GM18858 (cell line): ENCODE results near the gene CBFB.

ENCODE experiments used
- ATAC-seq: cut with Tn5 transposase; IDR thresholded peaks from one replicate; pipeline ENCODE4 v1.9.1; 2021; ENCODE audit not compliant: unreplicated experiment

The CBFB gene

DNA sequence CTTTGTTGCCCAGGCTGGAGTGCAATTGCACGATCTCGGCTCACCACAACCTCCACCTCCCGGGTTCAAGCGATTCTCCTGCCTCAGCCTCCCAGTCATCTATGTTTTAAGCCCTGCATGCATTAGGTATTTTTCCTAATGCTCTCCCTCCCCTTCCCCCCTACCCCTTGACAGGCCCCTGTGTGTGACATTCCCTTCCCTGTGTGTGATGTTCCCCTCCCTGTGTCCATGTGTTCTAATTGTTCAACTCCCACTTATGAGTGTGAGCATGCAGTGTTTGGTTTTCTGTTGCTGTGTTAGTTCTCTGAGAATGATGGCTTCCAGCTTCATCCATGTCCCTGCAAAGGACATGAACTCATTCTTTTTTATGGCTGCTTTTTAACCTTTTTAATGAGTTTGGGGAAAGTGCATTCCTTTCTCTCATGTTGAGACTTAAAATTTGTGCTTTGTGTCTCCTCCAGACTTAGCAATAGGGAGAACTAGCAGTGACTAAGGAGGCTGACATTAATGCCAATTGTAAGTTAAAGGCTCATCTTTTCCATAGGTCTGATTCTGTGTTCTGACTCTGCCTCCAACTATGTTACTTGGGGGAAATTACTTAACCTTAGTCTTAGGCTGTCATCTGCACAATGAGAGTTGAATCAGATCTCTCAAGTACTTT is 63.1 kb downstream of the CBFB start:
- no peak for ATAC-seq

DNA sequence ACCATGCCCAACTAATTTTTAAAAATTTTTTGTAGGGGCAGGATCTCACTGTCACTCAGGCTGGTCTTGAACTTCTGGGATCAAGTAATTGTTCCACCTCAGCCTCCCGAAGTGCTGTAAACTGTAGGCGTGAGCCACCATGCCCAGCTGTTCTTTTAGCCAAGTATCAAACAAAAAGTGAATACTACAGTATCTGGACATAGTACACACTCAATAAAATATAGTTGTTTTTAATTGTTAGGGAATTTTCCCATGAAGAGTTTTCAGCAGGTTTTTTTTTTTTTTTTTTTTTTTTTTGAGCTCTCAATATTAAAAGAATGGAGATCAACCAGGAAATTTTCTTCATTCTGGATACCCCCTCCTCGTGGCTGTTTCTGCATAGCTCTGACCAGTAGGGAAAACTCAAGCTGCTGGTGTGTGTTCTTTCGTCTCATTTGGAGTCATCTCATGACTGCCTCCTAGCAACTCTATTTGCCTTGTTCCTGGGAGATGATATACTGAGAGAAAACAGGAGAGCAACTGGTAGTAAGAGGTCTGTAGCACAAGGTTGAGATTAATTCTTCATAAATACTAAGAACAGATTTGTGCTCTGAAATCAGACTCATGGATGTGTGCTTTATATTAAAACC is 64.3 kb downstream of the CBFB start:
- ATAC-seq: no peak

DNA sequence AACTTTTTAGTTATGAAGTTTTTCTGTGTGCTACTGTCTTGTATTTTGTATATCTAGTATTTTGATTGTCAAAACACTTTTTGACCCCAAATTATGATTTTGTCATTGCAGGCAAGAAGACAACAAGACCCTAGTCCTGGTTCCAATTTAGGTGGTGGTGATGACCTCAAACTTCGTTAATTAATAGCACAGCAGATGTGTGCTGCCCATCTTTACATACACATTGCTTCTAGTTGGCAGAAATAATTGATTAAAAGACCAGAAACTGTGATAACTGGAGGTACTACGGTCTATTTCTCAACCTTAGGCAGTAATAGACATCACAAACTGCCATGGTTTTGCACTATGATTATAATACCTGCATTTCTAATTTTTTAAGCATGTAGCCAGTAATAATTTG is 69.7 kb downstream of the CBFB start:
- no peak for ATAC-seq

DNA sequence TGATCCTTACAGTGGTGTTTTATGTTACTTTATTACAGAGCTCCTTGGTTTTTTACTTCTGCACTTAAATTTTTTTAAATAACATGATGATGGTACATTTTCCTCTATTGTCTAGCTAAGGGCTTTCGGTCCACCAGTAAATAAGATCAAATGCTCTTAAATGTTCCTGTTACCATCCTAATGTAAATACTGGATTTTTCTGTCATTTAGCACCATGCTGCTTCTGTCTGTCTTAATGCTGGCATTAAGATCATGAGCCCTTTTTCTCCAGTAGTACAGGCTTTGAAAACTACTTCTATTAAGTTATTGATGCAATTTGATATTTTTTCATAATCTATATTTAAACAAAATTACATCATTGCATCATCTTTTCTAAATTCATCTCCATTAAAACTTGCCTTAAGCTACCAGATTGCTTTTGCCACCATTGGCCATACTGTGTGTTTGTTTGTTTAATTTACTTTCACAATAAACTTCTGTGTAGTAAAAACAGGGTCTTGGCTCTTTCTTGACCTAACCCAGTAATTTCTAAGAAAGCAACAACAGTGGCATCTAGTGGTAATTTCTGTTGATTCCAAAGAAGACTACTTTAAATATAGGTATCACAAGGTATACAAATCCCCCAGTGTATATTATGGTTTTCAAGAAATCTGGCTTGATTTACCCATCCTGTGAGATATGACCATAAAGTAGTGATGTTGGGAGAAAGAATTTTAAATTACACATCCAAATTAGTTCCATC is 71.8 kb downstream of the CBFB start:
- ATAC-seq: no peak

DNA sequence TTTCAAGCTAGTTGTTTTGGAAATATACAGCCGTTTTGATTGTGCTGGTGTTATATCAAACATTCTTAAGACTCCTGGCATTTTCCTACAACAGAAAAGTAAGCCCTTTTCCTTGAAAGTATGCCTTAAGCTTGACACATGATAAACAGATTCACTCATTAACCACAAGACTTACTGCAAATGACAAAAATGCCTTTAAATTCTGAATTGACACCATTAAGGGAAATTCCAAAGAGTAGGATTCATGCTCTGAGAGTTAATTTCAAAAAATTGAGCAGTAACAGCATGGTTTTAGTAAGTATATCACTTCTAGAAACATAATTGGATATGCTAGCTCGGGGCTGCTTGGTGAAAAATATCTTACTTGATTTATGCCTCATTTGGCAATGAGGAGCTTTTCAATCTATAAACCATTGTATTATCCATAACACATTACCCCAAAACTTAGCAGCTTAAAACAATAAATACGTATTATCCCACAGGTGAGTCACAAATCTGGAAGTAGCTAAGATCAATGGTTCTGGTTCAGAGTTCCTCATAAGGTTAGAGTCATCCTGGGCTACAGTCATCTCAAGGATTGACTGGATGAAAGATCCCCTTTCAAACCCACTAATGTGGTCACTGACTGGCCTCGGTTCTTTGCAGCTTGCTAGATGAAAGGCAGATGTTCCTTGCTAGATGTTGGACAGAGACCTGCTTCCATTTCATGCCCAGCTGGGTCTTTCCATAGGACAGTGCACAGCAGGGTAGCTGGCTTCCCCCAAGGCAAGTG is 72.5 kb downstream of the CBFB start:
- ATAC-seq: no peak

DNA sequence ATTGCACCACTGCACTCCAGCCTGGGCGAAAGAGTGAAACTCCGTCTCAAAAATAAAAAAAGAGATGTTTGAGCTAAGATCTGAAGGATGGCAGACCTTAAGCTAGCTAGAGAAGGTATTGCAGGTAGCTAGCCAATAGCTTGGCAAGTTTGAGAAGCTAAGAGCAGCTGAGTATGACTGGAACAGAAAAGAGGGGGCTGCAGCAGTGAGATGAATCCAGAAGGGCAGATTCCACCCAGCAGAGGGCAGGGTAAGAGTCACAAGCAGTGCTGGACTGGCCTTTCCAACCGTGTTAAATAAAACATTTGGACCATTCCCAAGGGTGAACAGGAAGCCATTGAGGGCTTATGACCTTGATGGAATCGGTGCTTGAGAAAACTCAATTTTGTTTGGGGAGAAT is 75.1 kb downstream of the CBFB start:
- ATAC-seq: no peak

DNA sequence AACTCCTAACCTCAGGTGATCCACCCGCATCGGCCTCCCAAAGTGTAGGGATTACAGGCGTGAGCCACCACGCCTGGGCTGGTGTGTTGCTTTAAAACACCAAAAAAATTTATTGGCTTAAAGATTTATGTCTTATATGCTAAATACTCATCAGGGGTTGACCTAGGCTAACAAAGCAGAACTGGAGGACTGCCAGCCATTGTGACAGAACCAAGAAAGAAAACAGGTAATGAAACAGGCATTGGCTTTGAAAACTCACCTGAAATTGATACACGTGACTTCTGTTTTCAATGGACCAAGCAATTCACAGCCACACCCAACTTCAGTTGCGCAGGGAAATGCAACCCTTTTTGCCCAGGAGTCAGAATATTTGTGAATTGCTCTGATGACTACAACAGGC is 75.9 kb downstream of the CBFB start:
- no peak for ATAC-seq

DNA sequence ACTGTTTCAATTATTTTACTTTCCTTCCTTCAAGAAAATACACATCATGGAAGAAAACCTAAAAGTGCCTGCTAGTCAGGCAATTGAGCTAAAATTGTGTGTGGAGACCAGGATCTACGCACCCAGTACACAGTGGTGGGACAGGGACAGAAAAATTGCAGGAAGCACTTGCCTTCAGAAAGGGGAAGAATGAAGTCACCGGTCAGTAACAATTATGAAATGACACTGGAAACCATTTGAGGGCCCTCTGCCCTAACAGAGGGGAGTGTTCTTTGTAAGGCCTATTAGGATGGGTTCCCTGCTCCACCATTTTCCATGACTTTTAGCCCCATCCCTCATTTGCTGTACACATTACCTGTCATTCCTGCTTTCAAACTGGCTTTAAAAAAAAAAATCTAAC is 76.3 kb downstream of the CBFB start:
- ATAC-seq: no peak

DNA sequence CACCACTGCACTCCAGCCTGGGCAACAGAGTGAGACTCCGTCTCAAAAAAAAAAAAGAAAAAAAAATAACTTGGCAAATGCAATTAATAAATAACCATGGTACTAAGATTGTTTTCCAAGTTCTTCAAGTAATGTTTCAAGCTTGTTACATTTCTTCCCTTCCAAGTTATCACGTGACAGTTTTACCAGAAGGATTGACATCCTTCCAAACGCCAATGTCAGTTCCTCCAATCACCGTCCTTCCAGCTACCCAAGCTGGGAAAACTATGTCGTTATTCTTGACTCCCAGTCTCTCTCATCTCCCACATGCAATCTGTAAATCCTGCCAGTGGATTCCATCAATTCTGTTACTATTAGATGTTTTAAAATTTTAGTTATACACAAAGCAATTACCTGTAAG is 76.9 kb downstream of the CBFB start:
- no peak for ATAC-seq

DNA sequence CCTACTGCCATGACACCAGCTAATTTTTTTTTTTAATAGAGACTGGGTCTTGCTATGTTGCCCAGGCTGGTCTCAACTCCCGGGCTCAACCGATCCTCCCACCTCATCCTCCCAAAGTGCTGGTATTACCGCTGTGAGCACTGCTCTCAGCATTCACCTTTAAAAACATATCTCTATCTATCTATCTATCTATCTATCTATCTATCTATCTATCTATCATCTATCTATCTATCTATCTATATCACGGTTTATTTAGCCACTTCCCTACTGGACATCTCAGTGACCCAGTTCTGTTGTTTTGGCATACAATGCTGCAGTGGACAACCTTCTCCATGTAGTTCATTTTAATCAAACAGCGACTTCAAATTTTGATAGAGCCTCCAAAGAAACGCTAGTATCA is 79.5 kb downstream of the CBFB start:
- no peak for ATAC-seq

DNA sequence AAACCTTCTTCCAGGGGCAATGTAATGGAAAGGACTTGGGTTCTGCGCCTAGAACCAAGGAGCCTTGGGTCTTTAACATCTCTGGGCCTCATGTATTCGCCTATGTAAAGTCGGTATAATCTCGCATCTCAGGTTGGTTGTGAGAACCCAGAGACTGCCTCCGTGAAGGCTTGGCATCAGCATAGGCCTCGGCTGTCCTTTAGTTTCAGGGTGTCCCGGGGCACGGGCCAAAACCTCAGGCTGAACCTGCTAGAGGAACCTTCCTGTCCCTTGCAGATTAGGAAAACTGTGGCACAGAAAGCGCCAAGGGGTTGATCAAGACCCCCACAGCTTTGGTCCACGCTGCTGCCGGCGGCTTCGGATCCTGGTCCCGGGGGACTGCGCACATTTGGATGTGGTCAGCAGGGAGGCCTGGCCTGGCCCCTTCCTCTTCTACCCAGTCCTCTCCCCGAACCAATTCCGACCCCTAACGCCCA is 80.0 kb downstream of the CBFB start:
- no peak for ATAC-seq

DNA sequence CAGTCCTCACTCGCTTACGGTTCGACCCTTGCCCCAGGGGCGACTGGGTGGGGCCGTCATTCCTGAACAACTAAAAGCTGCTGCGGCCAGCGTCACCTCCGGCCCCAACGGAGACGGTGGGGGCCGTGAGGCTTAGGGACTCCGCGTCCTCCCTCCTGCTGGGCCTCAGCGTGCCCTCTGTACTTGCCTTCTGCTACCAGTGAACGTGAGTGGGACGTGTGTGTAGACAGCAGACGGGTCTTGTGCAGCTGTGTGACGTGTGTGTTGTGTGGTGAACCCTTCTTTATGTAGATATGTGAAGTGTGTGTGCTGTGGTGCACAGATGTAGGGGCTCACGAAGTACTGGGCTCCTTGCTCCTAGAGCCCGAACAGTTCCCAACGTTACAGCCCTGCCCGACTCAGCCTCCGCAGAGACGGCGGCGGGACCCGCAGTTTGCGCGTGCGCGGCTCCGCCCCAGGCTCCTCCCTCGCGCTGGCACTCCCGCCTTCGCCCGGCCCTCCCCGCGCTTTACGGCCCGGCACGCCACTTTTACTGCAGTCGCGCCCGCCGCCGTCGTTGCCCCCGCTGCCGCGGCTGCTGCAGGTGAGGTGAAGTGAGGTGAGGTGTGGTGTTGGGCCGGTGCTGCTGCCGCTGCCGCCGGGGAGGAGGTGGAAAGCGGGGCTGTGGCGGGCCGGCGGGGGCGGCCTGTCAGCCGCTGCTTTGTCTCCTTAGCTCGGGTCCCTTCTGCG is 80.6 kb downstream of the CBFB start, which contains the start of gene PHAF1:
TSS of gene PHAF1 (plus strand) at position 535 of the 729 bp plus-strand sequence. CDS start 235 bp downstream, outside the sequence.
- peak; percentile 62 for ATAC-seq

DNA sequence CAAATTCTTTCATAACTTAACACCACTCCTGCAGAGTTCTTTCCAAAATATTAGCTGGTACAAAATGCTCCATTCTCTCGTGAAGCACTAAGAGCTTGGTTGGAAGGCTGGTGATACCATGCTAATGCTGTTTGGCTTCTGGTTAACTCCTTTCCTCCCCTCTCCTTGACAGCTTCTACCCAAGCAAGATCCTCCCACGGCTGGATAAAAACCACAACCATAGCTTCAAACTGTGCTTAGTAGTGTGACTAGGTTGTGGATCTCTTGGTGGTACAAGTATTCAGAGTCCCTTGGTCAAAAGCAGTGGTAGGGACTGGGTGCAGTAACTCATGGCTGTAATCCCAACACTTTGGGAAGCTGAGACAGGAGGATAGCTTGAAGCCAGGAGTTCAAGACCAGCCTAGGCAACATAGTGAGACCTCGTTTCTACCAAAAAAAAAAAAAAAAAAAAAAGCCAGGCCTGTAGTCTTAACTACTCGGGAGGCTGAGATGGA is 83.0 kb downstream of the CBFB start:
- no peak for ATAC-seq

DNA sequence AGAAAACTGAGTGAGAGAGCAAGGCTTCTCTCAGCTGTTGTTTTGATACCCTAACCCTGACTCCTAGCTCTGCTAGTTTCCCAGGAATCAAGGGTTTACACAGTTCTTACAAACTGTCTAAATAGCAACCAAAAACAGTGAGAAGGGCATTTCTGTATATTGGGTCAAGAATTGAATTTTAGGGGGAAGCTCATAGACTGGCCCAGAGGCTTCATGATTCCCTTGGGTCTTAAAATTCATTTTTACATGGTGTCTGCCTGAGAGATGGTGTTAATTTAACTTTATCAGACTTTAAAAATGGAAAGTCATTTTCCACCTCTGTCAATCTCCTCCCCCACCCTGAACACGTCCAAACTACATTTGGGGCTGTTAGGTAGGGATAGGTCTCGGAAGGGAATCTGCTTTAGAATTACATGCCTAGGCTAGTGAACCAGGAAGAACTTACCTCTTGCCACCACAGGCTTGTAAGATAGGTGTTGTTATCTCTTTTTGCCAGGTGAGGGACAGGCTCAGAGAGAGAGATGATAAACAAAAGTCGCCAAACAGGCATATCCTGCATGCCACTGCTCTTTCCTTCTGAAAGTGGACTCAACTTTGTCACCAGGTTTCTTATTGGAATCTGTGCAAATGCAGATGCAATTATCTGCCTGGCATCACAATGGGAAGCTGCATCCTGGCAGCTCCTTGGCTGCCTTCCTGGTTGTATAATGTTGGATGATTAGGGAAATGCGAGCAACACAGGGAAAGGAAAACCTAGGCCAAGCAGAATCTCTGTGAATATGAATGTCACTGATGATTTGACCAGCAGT is 83.8 kb downstream of the CBFB start:
- no peak for ATAC-seq

DNA sequence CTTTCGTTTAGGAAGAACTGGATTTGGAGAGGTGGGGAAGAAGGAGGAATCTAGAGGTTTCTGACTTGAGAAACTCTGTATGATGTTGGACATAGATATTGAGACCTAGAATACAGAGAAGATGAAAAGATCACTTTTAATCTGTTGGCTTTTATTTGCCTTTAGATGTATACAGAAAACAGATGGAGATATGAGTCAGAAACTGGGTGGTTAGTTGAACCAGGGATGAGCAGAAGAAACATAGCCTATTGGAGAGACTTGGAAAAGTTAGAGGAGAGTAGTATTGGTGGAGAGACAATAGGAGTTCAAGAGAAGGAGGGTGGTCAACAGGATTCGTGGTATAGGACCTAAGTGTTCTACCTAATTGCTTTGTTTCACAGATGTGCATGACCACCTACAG is 85.8 kb downstream of the CBFB start:
- no peak for ATAC-seq

DNA sequence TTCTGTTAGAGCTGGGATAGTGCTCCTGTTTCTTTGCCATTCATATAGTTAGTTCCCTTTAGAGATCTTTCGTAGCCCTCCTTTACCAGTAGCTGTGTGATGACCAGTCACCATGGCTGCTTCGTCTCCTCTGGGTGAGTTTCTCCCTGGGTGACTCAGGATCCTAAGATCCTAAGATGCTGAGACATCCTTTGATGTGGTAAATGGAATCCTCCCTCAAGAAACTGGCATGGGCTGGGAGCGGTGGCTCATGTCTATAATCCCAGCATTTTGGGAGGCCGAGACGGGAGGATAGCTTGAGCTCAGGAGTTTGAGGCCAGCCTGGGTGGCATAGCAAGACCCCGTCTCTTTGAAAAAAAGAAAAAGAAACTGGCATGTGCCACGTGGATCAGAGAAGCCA is 86.7 kb downstream of the CBFB start:
- ATAC-seq: no peak

DNA sequence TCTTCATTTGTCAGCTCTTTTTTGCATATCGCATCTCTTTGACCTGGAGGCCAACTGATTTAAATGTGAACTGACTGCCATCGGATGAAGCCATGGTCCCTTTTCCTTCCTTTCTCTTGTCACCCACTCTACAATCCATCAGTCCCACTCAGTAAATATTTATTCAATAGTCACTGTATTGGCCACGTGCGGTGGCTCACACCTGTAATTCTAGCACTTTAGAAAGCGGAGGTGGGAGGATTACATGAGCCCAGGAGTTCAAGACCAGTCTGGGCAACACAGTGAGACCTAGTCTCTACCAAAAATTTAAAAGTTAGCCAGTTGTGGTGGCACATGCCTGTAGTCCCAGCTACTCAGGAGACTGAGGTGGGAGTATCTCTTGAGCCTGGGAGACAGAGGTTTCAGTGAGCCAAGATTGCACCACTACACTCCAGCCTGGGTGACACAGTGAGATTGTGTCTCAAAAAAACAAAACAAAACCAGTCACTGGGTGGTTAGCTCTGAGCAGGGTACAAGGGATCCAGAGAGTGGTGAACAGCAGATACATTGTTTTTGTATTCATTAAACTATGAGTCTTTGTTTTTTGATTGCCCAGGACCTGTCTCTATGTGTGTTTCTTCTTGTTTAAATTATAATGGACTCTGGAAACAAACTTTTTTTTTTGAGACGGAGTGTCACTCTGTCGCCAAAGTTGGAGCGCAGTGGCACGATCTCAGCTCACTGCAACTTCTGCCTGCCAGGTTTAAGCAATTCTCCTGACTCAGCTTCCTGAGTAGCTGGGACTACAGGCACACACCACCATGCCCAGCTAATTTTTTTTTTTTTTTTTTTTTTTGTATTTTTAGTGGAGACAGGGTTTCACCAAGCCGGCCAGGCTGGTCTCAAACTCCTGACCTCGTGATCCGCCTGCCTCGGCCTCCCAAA is 87.7 kb downstream of the CBFB start:
- ATAC-seq: no peak

DNA sequence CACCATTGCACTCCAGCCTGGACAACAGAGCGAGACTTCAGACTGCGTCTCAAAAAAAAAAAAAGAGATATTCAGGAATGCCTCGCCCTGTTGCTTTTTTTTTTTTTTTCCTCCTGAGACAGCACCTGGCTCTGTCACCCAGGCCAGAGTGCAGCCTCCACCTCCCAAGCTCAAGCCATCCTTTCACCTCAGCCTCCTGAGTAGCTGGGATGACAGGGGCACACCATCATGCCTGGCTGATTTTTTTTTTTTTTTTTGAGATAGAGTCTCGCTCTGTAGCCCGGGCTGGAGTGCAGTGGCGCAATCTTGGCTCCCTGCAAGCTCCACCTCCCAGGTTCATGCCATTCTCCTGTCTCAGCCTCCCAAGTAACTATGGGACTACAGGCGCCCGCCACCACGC is 88.8 kb downstream of the CBFB start:
- no peak for ATAC-seq

DNA sequence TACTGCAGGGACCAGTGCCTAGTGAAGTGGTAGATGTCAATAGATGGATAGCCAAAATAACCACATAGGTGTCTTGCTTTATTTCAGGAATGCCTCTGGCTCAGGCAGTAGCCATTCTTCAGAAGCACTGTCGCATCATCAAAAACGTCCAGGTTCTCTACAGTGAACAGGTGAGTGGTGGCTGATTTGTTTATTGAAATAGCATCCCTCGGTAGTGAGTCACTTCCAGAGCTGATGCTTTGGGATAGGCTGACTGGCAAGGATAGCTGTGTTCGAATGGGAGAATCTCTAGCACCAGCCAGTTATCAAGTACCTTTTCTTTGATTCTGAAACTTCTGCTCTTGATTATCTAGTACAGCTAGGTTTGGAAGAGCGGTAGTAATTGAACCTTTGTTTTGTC is 91.1 kb downstream of the CBFB start:
- no peak for ATAC-seq
